ENCODE data around the gene PID1. TPM values are rescaled to one million over a fixed set of nuclear protein-coding genes. Genes with fewer than 3 reads are reported as not detected.

The PID1 gene
- 1.9 TPM for polyA plus RNA-seq (2013, experiment 1 of 2)
- polyA plus RNA-seq (2013, experiment 2 of 2) = 2.1 TPM

- WGBS (ENCODE audit: extremely low coverage, insufficient coverage, low lambda C conversion rate) = no CpG with 5 or more reads among the region's 68 CpGs
- H3K23ac ChIP-seq (ENCODE audit: low read length) = no peak within 1 kb of the TSS
These were observed at the start of gene PID1 for GRCh38 chr2:229270551-229271410. Gene PID1 (minus strand): TSS chr2:229271287. CDS start chr2:229271043, 244 bp downstream.

GRCh38 chr2:229319558-229319957 is 48.5 kb upstream of the PID1 start:
- Histone ChIP-seq H3K36me3 (ENCODE audit: control insufficient read depth, insufficient read depth, low read length) (no peaks in the 10 kb centered on the region), H2AK5ac (ENCODE audit: low read length) (no peak overlapping the region)
- no CpG with 5 or more reads among the region's 3 CpGs for WGBS (ENCODE audit: extremely low coverage, insufficient coverage, low lambda C conversion rate)

More at GRCh38 chr2:229270551-229271410, at the start of gene PID1:
- no peak within 1 kb of the TSS for H3K27ac ChIP-seq (ENCODE audit: low read depth, low read length)
- no peak within 1 kb of the TSS for H2AK5ac ChIP-seq (ENCODE audit: low read length)
- no peak within 1 kb of the TSS for H4K5ac ChIP-seq (ENCODE audit: low read length)
- H3K4ac ChIP-seq (ENCODE audit: low read depth, low read length) = no peak within 1 kb of the TSS
- no peaks in the 10 kb centered on the region for H3K27me3 ChIP-seq (ENCODE audit: insufficient read depth, low read length, poor library complexity)
- H3K79me1 ChIP-seq (ENCODE audit: low read length) = no peaks in the 10 kb centered on the region
- H3K79me2 ChIP-seq (ENCODE audit: control insufficient read depth, insufficient read depth, low read length) = no peaks in the 10 kb centered on the region
- peak; percentile 51 for DNase-seq
- no peak within 1 kb of the TSS for H2BK5ac ChIP-seq (ENCODE audit: low read length)
- no peaks in the 10 kb centered on the region for H3K4me1 ChIP-seq (ENCODE audit: control insufficient read depth, low read depth, low read length)
- peak within 1 kb of the TSS; percentile 42 for H3K18ac ChIP-seq (ENCODE audit: low read length)
- H3K4me2 ChIP-seq (ENCODE audit: low read length) = peak within 1 kb of the TSS; percentile 59
- H3K36me3 ChIP-seq (ENCODE audit: control insufficient read depth, insufficient read depth, low read length) = no peaks in the 10 kb centered on the region
- H3K56ac ChIP-seq (ENCODE audit: low read length) = peak within 1 kb of the TSS; percentile 87
- no peak within 1 kb of the TSS for H2BK15ac ChIP-seq (replicated peaks; ENCODE audit: low read depth)
- no peak within 1 kb of the TSS for H4K8ac ChIP-seq (ENCODE audit: low read depth, low read length)
- peak within 1 kb of the TSS; percentile 72 for H3K9ac ChIP-seq (ENCODE audit: low read length)
- H3K4me3 ChIP-seq (ENCODE audit: low read length) = peak within 1 kb of the TSS; percentile 35
- no peak within 1 kb of the TSS for H2BK120ac ChIP-seq (ENCODE audit: low read depth, low read length)

GRCh38 chr2:229314117-229314516 is 43.0 kb upstream of the PID1 start:
- H3K27ac ChIP-seq (ENCODE audit: low read depth, low read length) = no peak overlapping the region
- WGBS (ENCODE audit: extremely low coverage, insufficient coverage, low lambda C conversion rate) = no CpG with 5 or more reads among the region's 5 CpGs
- H3K9ac ChIP-seq (ENCODE audit: low read length) = no peak overlapping the region
- H3K4me3 ChIP-seq (ENCODE audit: low read length) = no peak overlapping the region
- DNase-seq = no peak
- no peak overlapping the region for H2AK5ac ChIP-seq (ENCODE audit: low read length)
- no peaks in the 10 kb centered on the region for H3K4me1 ChIP-seq (ENCODE audit: control insufficient read depth, low read depth, low read length)
- no peak overlapping the region for H3K18ac ChIP-seq (ENCODE audit: low read length)
- no peak overlapping the region for H4K8ac ChIP-seq (ENCODE audit: low read depth, low read length)
- no peak overlapping the region for H2BK120ac ChIP-seq (ENCODE audit: low read depth, low read length)
- no peak overlapping the region for H2BK15ac ChIP-seq (replicated peaks; ENCODE audit: low read depth)
- no peak overlapping the region for H2BK5ac ChIP-seq (ENCODE audit: low read length)
- no peaks in the 10 kb centered on the region for H3K79me2 ChIP-seq (ENCODE audit: control insufficient read depth, insufficient read depth, low read length)
- H3K4me2 ChIP-seq (ENCODE audit: low read length) = no peak overlapping the region
- no peak overlapping the region for H4K5ac ChIP-seq (ENCODE audit: low read length)
- no peaks in the 10 kb centered on the region for H3K79me1 ChIP-seq (ENCODE audit: low read length)
- H3K36me3 ChIP-seq (ENCODE audit: control insufficient read depth, insufficient read depth, low read length) = no peaks in the 10 kb centered on the region
- no peak overlapping the region for H3K23ac ChIP-seq (ENCODE audit: low read length)
- H3K27me3 ChIP-seq (ENCODE audit: insufficient read depth, low read length, poor library complexity) = no peaks in the 10 kb centered on the region
- H3K4ac ChIP-seq (ENCODE audit: low read depth, low read length) = no peak overlapping the region
- no peak overlapping the region for H3K56ac ChIP-seq (ENCODE audit: low read length)

More at GRCh38 chr2:229319558-229319957, 48.5 kb upstream of the PID1 start:
- no peak overlapping the region for H2BK120ac ChIP-seq (ENCODE audit: low read depth, low read length)
- H4K5ac ChIP-seq (ENCODE audit: low read length) = no peak overlapping the region
- H3K79me1 ChIP-seq (ENCODE audit: low read length) = no peaks in the 10 kb centered on the region
- H3K23ac ChIP-seq (ENCODE audit: low read length) = no peak overlapping the region
- H3K18ac ChIP-seq (ENCODE audit: low read length) = no peak overlapping the region
- no peak overlapping the region for H3K9ac ChIP-seq (ENCODE audit: low read length)
- no peaks in the 10 kb centered on the region for H3K27me3 ChIP-seq (ENCODE audit: insufficient read depth, low read length, poor library complexity)
- H3K27ac ChIP-seq (ENCODE audit: low read depth, low read length) = no peak overlapping the region
- no peak overlapping the region for H2BK5ac ChIP-seq (ENCODE audit: low read length)
- no peaks in the 10 kb centered on the region for H3K4me1 ChIP-seq (ENCODE audit: control insufficient read depth, low read depth, low read length)
- H2BK15ac ChIP-seq (replicated peaks; ENCODE audit: low read depth) = no peak overlapping the region
- no peaks in the 10 kb centered on the region for H3K79me2 ChIP-seq (ENCODE audit: control insufficient read depth, insufficient read depth, low read length)
- H3K4me3 ChIP-seq (ENCODE audit: low read length) = no peak overlapping the region
- no peak overlapping the region for H3K56ac ChIP-seq (ENCODE audit: low read length)
- H4K8ac ChIP-seq (ENCODE audit: low read depth, low read length) = no peak overlapping the region
- no peak for DNase-seq
- no peak overlapping the region for H3K4ac ChIP-seq (ENCODE audit: low read depth, low read length)
- H3K4me2 ChIP-seq (ENCODE audit: low read length) = no peak overlapping the region

- Histone ChIP-seq H3K23ac (ENCODE audit: low read length) (no peak overlapping the region), H2BK15ac (replicated peaks; ENCODE audit: low read depth) (no peak overlapping the region), H2AK5ac (ENCODE audit: low read length) (no peak overlapping the region), H3K4ac (ENCODE audit: low read depth, low read length) (no peak overlapping the region), H3K27ac (ENCODE audit: low read depth, low read length) (no peak overlapping the region), H4K5ac (ENCODE audit: low read length) (no peak overlapping the region), H2BK5ac (ENCODE audit: low read length) (no peak overlapping the region), H3K36me3 (ENCODE audit: control insufficient read depth, insufficient read depth, low read length) (no peaks in the 10 kb centered on the region), H3K56ac (ENCODE audit: low read length) (no peak overlapping the region), H2BK120ac (ENCODE audit: low read depth, low read length) (no peak overlapping the region), H3K4me3 (ENCODE audit: low read length) (no peak overlapping the region), H3K4me2 (ENCODE audit: low read length) (no peak overlapping the region), H3K79me1 (ENCODE audit: low read length) (no peaks in the 10 kb centered on the region), H3K18ac (ENCODE audit: low read length) (no peak overlapping the region), H3K79me2 (ENCODE audit: control insufficient read depth, insufficient read depth, low read length) (no peaks in the 10 kb centered on the region), H3K4me1 (ENCODE audit: control insufficient read depth, low read depth, low read length) (no peaks in the 10 kb centered on the region), H4K8ac (ENCODE audit: low read depth, low read length) (no peak overlapping the region), H3K27me3 (ENCODE audit: insufficient read depth, low read length, poor library complexity) (no peaks in the 10 kb centered on the region), H3K9ac (ENCODE audit: low read length) (no peak overlapping the region)
- DNase-seq = no peak
- WGBS (ENCODE audit: extremely low coverage, insufficient coverage, low lambda C conversion rate) = no CpG with 5 or more reads among the region's 3 CpGs
These were observed 42.5 kb upstream of the PID1 start for GRCh38 chr2:229313591-229313990.

GRCh38 chr2:229301237-229301636 is 30.1 kb upstream of the PID1 start:
- Histone ChIP-seq H4K8ac (ENCODE audit: low read depth, low read length) (no peak overlapping the region), H3K23ac (ENCODE audit: low read length) (no peak overlapping the region), H3K4me1 (ENCODE audit: control insufficient read depth, low read depth, low read length) (no peaks in the 10 kb centered on the region), H3K4me3 (ENCODE audit: low read length) (no peak overlapping the region), H2BK15ac (replicated peaks; ENCODE audit: low read depth) (no peak overlapping the region), H2AK5ac (ENCODE audit: low read length) (no peak overlapping the region), H3K4me2 (ENCODE audit: low read length) (no peak overlapping the region), H2BK120ac (ENCODE audit: low read depth, low read length) (no peak overlapping the region), H3K18ac (ENCODE audit: low read length) (no peak overlapping the region), H3K36me3 (ENCODE audit: control insufficient read depth, insufficient read depth, low read length) (no peaks in the 10 kb centered on the region), H4K5ac (ENCODE audit: low read length) (no peak overlapping the region), H3K27ac (ENCODE audit: low read depth, low read length) (no peak overlapping the region), H3K4ac (ENCODE audit: low read depth, low read length) (no peak overlapping the region), H3K79me2 (ENCODE audit: control insufficient read depth, insufficient read depth, low read length) (no peaks in the 10 kb centered on the region), H3K9ac (ENCODE audit: low read length) (no peak overlapping the region), H3K79me1 (ENCODE audit: low read length) (no peaks in the 10 kb centered on the region), H2BK5ac (ENCODE audit: low read length) (no peak overlapping the region), H3K27me3 (ENCODE audit: insufficient read depth, low read length, poor library complexity) (no peaks in the 10 kb centered on the region), H3K56ac (ENCODE audit: low read length) (no peak overlapping the region)
- WGBS (ENCODE audit: extremely low coverage, insufficient coverage, low lambda C conversion rate) = no CpG with 5 or more reads among the region's 2 CpGs
- DNase-seq = no peak
